GM20431 (cell line): ENCODE measurements around the gene TMEM179.

ENCODE experiments used
- in situ Hi-C: fragments of 300-500 bp; cut with MseI, MboI; formaldehyde crosslinking; loops from one replicate; pipeline ENCODE4 v1.15.0; 2020; ENCODE audit warnings: low sequenced_read_pairs; ENCODE audit not compliant: unreplicated experiment

TMEM179 gene

GRCh38 chr14:104574978-104575583, 29.5 kb downstream of the TMEM179 start:
- in situ Hi-C loops, result no loop called here

DNA sequence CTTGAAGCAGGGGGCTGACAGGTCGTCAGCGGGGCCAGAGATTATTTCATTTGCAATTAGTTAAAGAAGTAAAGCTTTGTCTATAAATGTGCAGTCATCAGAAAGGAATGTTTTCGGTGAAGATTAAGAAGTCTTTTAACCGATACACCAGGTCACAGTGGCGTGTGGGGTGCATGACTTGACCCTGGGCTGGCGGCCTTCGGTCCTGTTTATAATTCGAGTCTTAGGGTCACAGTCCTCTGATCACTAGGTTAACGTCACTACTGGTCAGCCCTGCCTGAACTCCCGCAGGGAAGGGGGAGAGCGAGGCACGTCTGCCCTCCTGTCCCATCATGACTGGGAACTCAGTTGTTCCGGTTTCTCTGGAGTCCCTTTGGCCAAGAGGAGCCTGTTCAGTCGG, 30.0 kb downstream of the TMEM179 start:
- in situ Hi-C loops, result no loop called here

DNA sequence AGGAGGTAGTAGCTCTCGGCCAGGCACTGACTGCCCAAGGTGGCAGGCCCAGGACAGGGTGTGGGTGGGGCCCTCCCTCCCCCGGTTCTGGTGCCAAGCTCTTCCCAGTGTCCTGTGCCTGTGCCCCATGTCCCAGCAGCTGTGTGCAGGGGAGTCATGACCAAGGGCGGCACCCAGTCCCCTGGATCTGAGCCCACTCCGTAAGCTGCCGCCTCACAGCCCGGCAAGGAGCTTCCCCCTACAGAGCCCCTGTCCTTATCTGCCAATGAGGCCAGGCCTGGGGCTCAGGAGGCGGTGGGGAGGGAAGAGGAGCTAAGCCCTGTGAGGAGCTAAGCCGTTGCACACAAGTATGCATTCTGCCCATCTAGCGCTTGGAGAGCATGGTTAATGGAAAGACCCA, 30.6 kb downstream of the TMEM179 start:
- in situ Hi-C loops, result no loop called here

GRCh38 chr14:104572668-104573067, 31.9 kb downstream of the TMEM179 start:
- in situ Hi-C loops, result no loop called here

GRCh38 chr14:104572024-104572626, 32.4 kb downstream of the TMEM179 start:
- in situ Hi-C loops, result no loop called here

GRCh38 chr14:104571246-104571645, 33.3 kb downstream of the TMEM179 start:
- in situ Hi-C loops, result no loop called here

GRCh38 chr14:104569435-104569834, 35.1 kb downstream of the TMEM179 start:
- in situ Hi-C loops, result no loop called here

GRCh38 chr14:104568620-104569019, 36.0 kb downstream of the TMEM179 start:
- in situ Hi-C loops, result no loop called here

DNA sequence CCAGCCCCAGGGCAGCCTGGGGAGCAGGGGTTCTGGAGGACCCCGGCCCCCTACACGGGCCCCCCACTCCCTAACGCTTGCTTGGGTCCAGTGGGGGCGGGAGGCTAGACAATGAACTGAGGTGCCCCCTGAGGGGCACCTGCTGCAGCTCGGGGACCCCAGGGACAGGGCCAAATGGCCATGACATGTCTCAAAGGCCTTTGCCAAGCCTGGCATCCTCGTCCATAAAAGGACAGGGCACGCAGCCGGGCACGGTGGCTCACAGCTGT, 36.7 kb downstream of the TMEM179 start:
- in situ Hi-C loops, result no loop called here

DNA sequence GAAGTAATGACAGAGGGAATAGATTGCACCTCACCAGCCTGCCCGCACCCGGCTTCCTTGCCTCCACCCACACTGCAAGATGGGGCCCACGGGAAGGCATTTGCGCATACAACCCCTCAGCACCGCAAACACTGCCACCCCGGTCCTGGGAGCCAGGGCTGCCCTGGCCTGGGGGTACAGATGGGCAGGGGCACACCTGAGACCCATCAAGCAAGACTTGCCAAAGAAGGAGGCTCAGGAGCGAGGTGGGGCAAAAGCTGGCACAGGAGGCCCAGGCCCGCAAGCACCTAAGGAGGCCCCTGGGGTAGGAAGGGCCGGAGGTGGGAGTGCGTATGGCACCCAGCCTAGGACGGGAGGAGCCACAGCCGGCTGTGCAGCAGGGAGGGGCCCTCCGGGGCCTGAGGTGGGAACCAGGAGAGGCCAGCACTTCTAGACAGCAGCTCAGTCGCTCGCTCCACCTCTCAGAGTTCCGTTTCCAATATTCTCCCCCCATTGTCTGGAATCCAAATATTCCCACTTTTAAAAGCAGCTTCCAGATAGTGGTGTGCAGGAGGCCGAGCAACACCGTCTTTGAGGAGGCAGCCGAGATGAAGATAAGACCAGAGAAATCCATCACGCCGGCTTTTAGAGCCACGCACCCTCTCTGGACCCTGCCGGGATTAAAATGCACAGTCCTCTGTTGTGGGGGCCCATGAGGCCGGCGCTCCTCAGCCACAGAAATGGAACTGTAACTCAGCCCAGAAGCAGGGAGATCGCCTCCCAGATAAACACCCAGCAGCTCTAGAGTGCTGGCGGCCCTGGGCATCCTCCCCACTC, 37.2 kb downstream of the TMEM179 start:
- in situ Hi-C loops, result no loop called here

DNA sequence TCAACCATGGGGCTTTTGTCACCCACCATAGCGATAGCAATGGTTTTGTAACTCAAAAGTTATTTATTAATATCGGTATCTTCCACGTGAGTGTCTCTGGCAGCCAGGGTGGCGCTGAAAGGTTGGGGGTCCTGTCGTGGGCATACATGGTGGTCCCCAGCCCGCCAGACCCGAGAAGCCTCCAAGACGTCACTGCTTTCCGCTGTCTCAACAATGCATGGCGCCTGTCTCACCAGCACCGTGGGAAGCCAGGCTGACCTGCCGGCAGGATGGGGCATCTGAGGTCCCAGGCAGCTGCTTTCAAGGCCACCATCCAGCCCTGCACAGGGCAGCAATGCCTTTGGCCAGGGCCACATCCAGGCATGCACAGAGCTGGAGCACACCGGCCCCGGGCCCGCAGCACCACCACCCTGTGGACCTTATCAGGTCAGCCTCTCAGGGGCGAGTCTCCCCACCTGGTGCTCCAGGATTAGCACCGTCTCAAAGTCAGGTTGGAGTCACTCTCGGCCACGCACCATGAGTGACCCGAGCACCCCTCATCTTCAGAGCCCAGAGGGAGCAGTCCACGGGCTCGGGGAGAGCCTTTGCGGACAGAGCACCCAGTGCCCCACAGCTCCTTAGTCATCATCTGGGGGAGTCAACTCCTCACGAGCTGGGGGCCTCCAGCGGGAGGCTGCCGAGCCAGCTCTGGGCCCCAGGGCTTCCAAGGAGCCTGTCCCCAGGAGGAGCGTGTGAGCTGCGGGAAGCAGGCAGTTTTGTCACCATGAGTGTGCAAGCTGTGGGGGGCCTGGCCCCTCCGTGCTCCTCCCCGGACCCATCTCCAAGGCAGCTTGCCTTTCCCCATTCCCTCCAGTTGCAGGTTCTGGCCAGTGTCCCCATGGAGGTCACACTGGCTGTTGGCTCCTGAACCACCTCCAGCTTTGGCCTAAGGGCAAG, 39.6 kb downstream of the TMEM179 start:
- in situ Hi-C loops, result no loop called here

GRCh38 chr14:104563742-104564615, 40.6 kb downstream of the TMEM179 start:
- in situ Hi-C loops, result no loop called here

GRCh38 chr14:104563191-104563741, 41.3 kb downstream of the TMEM179 start:
- in situ Hi-C loops, result no loop called here

DNA sequence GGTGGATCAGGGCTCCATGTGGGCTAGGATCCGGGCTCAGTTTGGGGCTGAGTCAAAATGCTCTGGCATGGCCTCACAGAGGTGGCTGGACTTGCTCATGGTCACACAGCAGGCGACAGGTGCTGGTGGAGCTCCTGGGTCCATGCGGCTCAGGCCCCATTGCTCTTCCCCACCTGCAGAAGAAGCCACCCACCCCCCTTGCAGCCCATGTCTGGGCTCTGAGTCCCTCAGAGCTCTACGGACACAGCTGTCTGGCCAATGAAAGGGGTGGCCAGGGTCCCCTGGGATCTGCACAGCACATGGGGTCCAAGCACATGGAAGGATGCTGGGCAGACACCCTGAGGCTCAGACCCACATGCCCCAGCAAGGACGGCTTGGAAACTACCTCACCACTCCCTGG, 42.0 kb downstream of the TMEM179 start:
- in situ Hi-C loops, result no loop called here

GRCh38 chr14:104561632-104562495, 42.7 kb downstream of the TMEM179 start:
- in situ Hi-C loops, result no loop called here

- in situ Hi-C loops, result no loop called here
Observed at GRCh38 chr14:104561124-104561557, 43.4 kb downstream of the TMEM179 start.

DNA sequence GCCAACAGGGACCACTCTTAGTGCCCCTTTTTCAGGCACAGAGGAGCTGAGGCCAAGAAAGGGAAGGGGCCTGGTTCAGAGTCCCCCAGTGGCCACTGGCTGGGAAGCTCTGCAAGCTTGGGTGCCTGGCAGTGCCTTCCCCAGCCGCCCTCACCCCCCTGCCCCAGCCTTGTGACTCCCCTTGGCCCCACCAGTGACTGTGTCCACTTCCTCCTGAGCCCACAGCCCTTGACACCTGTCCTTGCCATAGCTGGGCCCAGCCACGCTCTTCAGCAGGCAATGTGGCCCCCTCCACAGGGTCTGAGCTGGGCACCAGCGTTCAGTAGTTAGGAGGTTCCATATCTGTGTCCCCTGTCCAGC, 44.0 kb downstream of the TMEM179 start:
- in situ Hi-C loops, result no loop called here

DNA sequence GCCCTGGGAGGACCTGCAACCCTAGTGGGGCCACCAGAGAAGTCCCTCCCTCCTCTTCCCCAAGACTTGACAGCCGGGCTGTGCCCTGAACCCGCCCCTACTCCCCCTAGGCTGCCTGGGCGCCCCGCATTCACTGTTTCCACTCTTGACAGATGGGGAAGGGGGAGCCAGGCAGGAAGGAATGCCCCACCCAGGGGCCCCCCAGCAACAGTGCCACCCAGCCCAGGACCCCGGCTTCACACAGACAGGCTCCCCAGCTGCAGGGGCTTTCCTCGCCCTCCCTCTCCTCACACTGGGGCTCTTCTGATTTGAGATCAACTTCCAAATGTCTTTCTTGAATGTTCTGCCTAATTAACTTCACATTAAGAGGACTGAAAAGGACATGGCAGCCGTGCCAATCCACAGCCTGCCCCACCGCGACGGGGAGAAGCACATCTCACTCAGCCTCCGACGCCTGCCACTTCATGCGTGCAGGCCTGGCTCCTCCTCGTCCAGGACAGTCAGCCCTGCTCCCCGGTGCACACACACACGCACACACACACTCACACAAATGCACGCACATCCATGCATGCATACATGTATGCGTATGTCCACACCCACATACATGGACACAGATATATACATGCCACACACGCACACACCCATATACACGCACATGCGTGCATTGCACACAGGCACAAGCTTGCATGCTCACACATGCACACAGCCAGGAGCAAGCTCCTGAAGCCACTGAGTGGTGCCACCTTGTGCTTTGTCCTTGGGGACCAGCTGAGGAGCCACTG, 44.6 kb downstream of the TMEM179 start:
- in situ Hi-C loops, result no loop called here
